HEK293 (cell line): Measurements from ENCODE around the gene TECPR2.
A peak's percentile ranks its signal among the peaks of the same experiment; 100 is the strongest.

Experiments
- CTCF ChIA-PET: fragments of 350-600 bp; formaldehyde crosslinking; extraction: SDS; loops from one replicate; lab custom pipeline; 2021; ENCODE audit warnings: antibody characterized with exemption; lab: Yijun Ruan, JAX
- POLR2A ChIA-PET: fragments of 300-600 bp; formaldehyde crosslinking; extraction: SDS; loops from one replicate; lab custom pipeline; 2020; ENCODE audit warnings: antibody characterized with exemption, inconsistent platforms; lab: Yijun Ruan, JAX
- H3K27ac ChIP-seq: fragments of 200-500 bp; sonication (Bioruptor generic); 2 replicates; pipeline ENCODE4 v1.5.1; 2014; ENCODE audit warnings: low read depth, low read length, control low read depth, inconsistent platforms; ENCODE audit errors: extremely low read depth
- H3K36me3 ChIP-seq, 2 experiments: fragments of 200-500 bp in 1 of 2; sonication (Bioruptor generic) in 1 of 2; 1 replicate in 1 of 2; 2 replicates in 1 of 2; pipeline ENCODE4 v1.5.1; 2014 to 2017; ENCODE audit warnings: inconsistent platforms in 2 of 2, low read length in 2 of 2; ENCODE audit not compliant: control insufficient read depth in 2 of 2, insufficient read depth in 1 of 2
- H3K4me1 ChIP-seq: fragments of 200-500 bp; sonication (Bioruptor generic); 2 replicates; pipeline ENCODE4 v1.5.1; 2014; ENCODE audit warnings: mild to moderate bottlenecking, low read length, inconsistent platforms; ENCODE audit not compliant: control insufficient read depth, insufficient read depth
- H3K4me3 ChIP-seq: 2 replicates; pipeline ENCODE4 v1.5.1; 2011; ENCODE audit warnings: low read depth, mild to moderate bottlenecking, control low read depth, low read length, moderate library complexity
- H3K9me3 ChIP-seq: fragments of 200-500 bp; sonication (Bioruptor generic); 2 replicates; pipeline ENCODE4 v1.5.1; 2014; ENCODE audit warnings: low read depth, low read length, inconsistent platforms; ENCODE audit not compliant: control insufficient read depth, insufficient read depth
- BCL11B ChIP-seq: fragments of 450-650 bp; formaldehyde crosslinking; IDR thresholded peaks from 2 replicates; pipeline ENCODE4 v1.5.1; 2016; ENCODE audit warnings: low read depth, missing biosample characterization, missing genetic modification characterization
- KLF16 ChIP-seq: fragments of 450-650 bp; formaldehyde crosslinking; IDR thresholded peaks from 2 replicates; pipeline ENCODE4 v1.5.1; 2017; ENCODE audit warnings: missing biosample characterization, missing genetic modification characterization
- MZF1 ChIP-seq: fragments of 450-650 bp; formaldehyde crosslinking; IDR thresholded peaks from 2 replicates; pipeline ENCODE4 v1.5.1; 2017; ENCODE audit warnings: missing biosample characterization, missing genetic modification characterization, borderline replicate concordance
- SCRT1 ChIP-seq: fragments of 450-650 bp; formaldehyde crosslinking; IDR thresholded peaks from 2 replicates; pipeline ENCODE4 v1.5.1; 2016; ENCODE audit warnings: missing biosample characterization, missing genetic modification characterization, borderline replicate concordance
- SP2 ChIP-seq: fragments of 450-650 bp; formaldehyde crosslinking; IDR thresholded peaks from 2 replicates; pipeline ENCODE4 v1.5.1; 2016; ENCODE audit warnings: missing biosample characterization, missing genetic modification characterization
- SP3 ChIP-seq: fragments of 450-650 bp; formaldehyde crosslinking; IDR thresholded peaks from 2 replicates; pipeline ENCODE4 v1.5.1; 2016; ENCODE audit warnings: missing biosample characterization, missing genetic modification characterization
- TRIM28 ChIP-seq: IDR thresholded peaks from 2 replicates; pipeline ENCODE4 v1.6.1; 2011; ENCODE audit warnings: low read length, control low read depth, borderline replicate concordance
- YY2 ChIP-seq: fragments of 450-650 bp; formaldehyde crosslinking; IDR thresholded peaks from 2 replicates; pipeline ENCODE4 v1.5.1; 2016; ENCODE audit warnings: missing biosample characterization, missing genetic modification characterization
- ZBTB1 ChIP-seq: fragments of 450-650 bp; formaldehyde crosslinking; IDR thresholded peaks from 2 replicates; pipeline ENCODE4 v1.5.1; 2016; ENCODE audit warnings: missing biosample characterization, missing genetic modification characterization
- ZBTB20 ChIP-seq: fragments of 450-650 bp; formaldehyde crosslinking; IDR thresholded peaks from 2 replicates; pipeline ENCODE4 v1.5.1; 2016; ENCODE audit warnings: missing biosample characterization, missing genetic modification characterization
- ZFHX2 ChIP-seq: fragments of 450-650 bp; formaldehyde crosslinking; conservative IDR thresholded peaks from 2 replicates; pipeline ENCODE4 v1.5.1; 2016; ENCODE audit warnings: missing biosample characterization, missing genetic modification characterization
- ZNF175 ChIP-seq: fragments of 450-650 bp; formaldehyde crosslinking; IDR thresholded peaks from 2 replicates; pipeline ENCODE4 v1.5.1; 2016; ENCODE audit warnings: missing biosample characterization, missing genetic modification characterization
- ZNF18 ChIP-seq: fragments of 450-650 bp; formaldehyde crosslinking; IDR thresholded peaks from 2 replicates; pipeline ENCODE4 v1.5.1; 2016; ENCODE audit warnings: missing biosample characterization, missing genetic modification characterization
- ZNF248 ChIP-seq: fragments of 450-650 bp; formaldehyde crosslinking; IDR thresholded peaks from 2 replicates; pipeline ENCODE4 v1.5.1; 2017; ENCODE audit warnings: missing biosample characterization, missing genetic modification characterization
- ZNF266 ChIP-seq: fragments of 450-650 bp; formaldehyde crosslinking; IDR thresholded peaks from 2 replicates; pipeline ENCODE4 v1.5.1; 2016; ENCODE audit warnings: missing biosample characterization, missing genetic modification characterization, low read depth
- ZNF366 ChIP-seq: fragments of 450-650 bp; formaldehyde crosslinking; conservative IDR thresholded peaks from 2 replicates; pipeline ENCODE4 v1.5.1; 2016; ENCODE audit warnings: missing biosample characterization, missing genetic modification characterization
- ZNF600 ChIP-seq: fragments of 450-650 bp; formaldehyde crosslinking; IDR thresholded peaks from 2 replicates; pipeline ENCODE4 v1.5.1; 2016; ENCODE audit warnings: missing biosample characterization, missing genetic modification characterization
- ZNF621 ChIP-seq: fragments of 450-650 bp; formaldehyde crosslinking; IDR thresholded peaks from 2 replicates; pipeline ENCODE4 v1.5.1; 2017; ENCODE audit warnings: missing biosample characterization, missing genetic modification characterization
- ZNF623 ChIP-seq: fragments of 450-650 bp; formaldehyde crosslinking; IDR thresholded peaks from 2 replicates; pipeline ENCODE4 v1.5.1; 2016; ENCODE audit warnings: missing biosample characterization, missing genetic modification characterization
- ZNF629 ChIP-seq: fragments of 450-650 bp; formaldehyde crosslinking; IDR thresholded peaks from 2 replicates; pipeline ENCODE4 v1.5.1; 2017; ENCODE audit warnings: missing biosample characterization, missing genetic modification characterization
- ZNF701 ChIP-seq: fragments of 450-650 bp; formaldehyde crosslinking; IDR thresholded peaks from 2 replicates; pipeline ENCODE4 v1.5.1; 2016; ENCODE audit warnings: missing biosample characterization, missing genetic modification characterization
- ZNF843 ChIP-seq: fragments of 450-650 bp; formaldehyde crosslinking; IDR thresholded peaks from 2 replicates; pipeline ENCODE4 v1.5.1; 2016; ENCODE audit warnings: missing biosample characterization, missing genetic modification characterization
- TF ChIP-seq, protein P1 (sequence below): fragments of 450-650 bp; formaldehyde crosslinking; IDR thresholded peaks from 2 replicates; pipeline ENCODE4 v1.5.1; 2016; ENCODE audit warnings: missing biosample characterization, missing genetic modification characterization, borderline replicate concordance
- TF ChIP-seq, protein P2 (sequence below): fragments of 450-650 bp; formaldehyde crosslinking; IDR thresholded peaks from 2 replicates; pipeline ENCODE4 v1.5.0; 2017; ENCODE audit warnings: missing biosample characterization, missing genetic modification characterization, borderline replicate concordance
- TF ChIP-seq, protein P3 (sequence below): fragments of 450-650 bp; formaldehyde crosslinking; optimal IDR thresholded peaks from 2 replicates; pipeline ENCODE3; 2016; ENCODE audit warnings: missing biosample characterization, mild to moderate bottlenecking, missing genetic modification characterization

Gene TECPR2

GRCh38 chr14:102497998-102498677 lies 135.4 kb downstream of the TECPR2 start:
- Histone ChIP-seq H3K36me3 (peaks cover 0 to 38% of the 10 kb centered on the region in 2 experiments; a peak in 1 of 3 replicates), H3K27ac (no peak overlapping the region), H3K4me1 (no peaks in the 10 kb centered on the region), H3K9me3 (no peaks in the 10 kb centered on the region), H3K4me3 (no peak overlapping the region)
- TF ChIP-seq SCRT1 (tag by site-specific recombination) = no peak
- TF ChIP-seq ZBTB1 (tag by site-specific recombination) = no peak
- no peak for TF ChIP-seq SP3 (tag by site-specific recombination)
- TF ChIP-seq BCL11B (tag by site-specific recombination) = no peak
- TF ChIP-seq, protein P1, sequence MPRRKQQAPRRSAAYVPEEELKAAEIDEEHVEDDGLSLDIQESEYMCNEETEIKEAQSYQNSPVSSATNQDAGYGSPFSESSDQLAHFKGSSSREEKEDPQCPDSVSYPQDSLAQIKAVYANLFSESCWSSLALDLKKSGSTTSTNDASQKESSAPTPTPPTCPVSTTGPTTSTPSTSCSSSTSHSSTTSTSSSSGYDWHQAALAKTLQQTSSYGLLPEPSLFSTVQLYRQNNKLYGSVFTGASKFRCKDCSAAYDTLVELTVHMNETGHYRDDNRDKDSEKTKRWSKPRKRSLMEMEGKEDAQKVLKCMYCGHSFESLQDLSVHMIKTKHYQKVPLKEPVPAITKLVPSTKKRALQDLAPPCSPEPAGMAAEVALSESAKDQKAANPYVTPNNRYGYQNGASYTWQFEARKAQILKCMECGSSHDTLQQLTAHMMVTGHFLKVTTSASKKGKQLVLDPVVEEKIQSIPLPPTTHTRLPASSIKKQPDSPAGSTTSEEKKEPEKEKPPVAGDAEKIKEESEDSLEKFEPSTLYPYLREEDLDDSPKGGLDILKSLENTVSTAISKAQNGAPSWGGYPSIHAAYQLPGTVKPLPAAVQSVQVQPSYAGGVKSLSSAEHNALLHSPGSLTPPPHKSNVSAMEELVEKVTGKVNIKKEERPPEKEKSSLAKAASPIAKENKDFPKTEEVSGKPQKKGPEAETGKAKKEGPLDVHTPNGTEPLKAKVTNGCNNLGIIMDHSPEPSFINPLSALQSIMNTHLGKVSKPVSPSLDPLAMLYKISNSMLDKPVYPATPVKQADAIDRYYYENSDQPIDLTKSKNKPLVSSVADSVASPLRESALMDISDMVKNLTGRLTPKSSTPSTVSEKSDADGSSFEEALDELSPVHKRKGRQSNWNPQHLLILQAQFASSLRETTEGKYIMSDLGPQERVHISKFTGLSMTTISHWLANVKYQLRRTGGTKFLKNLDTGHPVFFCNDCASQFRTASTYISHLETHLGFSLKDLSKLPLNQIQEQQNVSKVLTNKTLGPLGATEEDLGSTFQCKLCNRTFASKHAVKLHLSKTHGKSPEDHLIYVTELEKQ (tag by site-specific recombination) = no peak
- no peak for TF ChIP-seq ZBTB20 (tag by site-specific recombination)
- no peak for TF ChIP-seq ZNF621 (tag by site-specific recombination)
- no peak for TF ChIP-seq YY2 (tag by site-specific recombination)
- TF ChIP-seq ZNF843 (tag by site-specific recombination) = no peak
- TF ChIP-seq MZF1 (tag by site-specific recombination) = no peak
- no peak for TF ChIP-seq ZNF623 (tag by site-specific recombination)
- TF ChIP-seq ZNF266 (tag by site-specific recombination) = no peak
- no peak for TF ChIP-seq ZNF175 (tag by site-specific recombination)
- TF ChIP-seq SP2 (tag by site-specific recombination) = no peak
- TF ChIP-seq ZNF248 = no peak
- ChIA-PET CTCF (interaction anchor here (0.5 to 1.5 kb wide), 4 partner anchors 26 to 623 kb away, joined by 3 to 4 read pairs (median 3); no protein-coding TSS in a partner anchor), POLR2A (no interaction called here)

- POLR2A ChIA-PET = no interaction called here
- Histone ChIP-seq H3K36me3 (peaks cover 0 to 38% of the 10 kb centered on the region in 2 experiments; a peak in 1 of 3 replicates), H3K27ac (no peak overlapping the region), H3K4me3 (no peak overlapping the region), H3K9me3 (no peaks in the 10 kb centered on the region), H3K4me1 (no peaks in the 10 kb centered on the region)
- CTCF ChIA-PET = interaction anchor here (0.5 to 1.2 kb wide), 3 partner anchors 27 to 623 kb away, joined by 3 read pairs; no protein-coding TSS in a partner anchor
- TF ChIP-seq YY2 (tag by site-specific recombination) = 0 out of 2 replicates have a peak, but pooled peaks have one; percentile 14
- 0 out of 2 replicates have a peak, but pooled peaks have one; percentile 42 for TF ChIP-seq ZNF600 (tag by site-specific recombination)
- TF ChIP-seq TRIM28 = no peak
- no peak for TF ChIP-seq ZNF701
- no peak for TF ChIP-seq KLF16
- TF ChIP-seq, protein P2, sequence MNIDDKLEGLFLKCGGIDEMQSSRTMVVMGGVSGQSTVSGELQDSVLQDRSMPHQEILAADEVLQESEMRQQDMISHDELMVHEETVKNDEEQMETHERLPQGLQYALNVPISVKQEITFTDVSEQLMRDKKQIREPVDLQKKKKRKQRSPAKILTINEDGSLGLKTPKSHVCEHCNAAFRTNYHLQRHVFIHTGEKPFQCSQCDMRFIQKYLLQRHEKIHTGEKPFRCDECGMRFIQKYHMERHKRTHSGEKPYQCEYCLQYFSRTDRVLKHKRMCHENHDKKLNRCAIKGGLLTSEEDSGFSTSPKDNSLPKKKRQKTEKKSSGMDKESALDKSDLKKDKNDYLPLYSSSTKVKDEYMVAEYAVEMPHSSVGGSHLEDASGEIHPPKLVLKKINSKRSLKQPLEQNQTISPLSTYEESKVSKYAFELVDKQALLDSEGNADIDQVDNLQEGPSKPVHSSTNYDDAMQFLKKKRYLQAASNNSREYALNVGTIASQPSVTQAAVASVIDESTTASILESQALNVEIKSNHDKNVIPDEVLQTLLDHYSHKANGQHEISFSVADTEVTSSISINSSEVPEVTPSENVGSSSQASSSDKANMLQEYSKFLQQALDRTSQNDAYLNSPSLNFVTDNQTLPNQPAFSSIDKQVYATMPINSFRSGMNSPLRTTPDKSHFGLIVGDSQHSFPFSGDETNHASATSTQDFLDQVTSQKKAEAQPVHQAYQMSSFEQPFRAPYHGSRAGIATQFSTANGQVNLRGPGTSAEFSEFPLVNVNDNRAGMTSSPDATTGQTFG = peak; percentile 24; the same call in 1 of the 2 replicates
- no peak for TF ChIP-seq ZNF629 (tag by site-specific recombination)
- no peak for TF ChIP-seq BCL11B (tag by site-specific recombination)
- TF ChIP-seq, protein P3, sequence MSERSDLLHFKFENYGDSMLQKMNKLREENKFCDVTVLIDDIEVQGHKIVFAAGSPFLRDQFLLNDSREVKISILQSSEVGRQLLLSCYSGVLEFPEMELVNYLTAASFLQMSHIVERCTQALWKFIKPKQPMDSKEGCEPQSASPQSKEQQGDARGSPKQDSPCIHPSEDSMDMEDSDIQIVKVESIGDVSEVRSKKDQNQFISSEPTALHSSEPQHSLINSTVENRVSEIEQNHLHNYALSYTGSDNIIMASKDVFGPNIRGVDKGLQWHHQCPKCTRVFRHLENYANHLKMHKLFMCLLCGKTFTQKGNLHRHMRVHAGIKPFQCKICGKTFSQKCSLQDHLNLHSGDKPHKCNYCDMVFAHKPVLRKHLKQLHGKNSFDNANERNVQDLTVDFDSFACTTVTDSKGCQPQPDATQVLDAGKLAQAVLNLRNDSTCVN (tag by site-specific recombination) = no peak
- 0 out of 2 replicates have a peak, but pooled peaks have one; percentile 45 for TF ChIP-seq ZNF18 (tag by site-specific recombination)
- TF ChIP-seq ZFHX2 (tag by site-specific recombination) = 0 out of 2 replicates have a peak, but pooled peaks have one; percentile 31
- TF ChIP-seq ZNF366 (tag by site-specific recombination) = no peak
Measured at GRCh38 chr14:102498678-102499265, 136.0 kb downstream of the TECPR2 start.
